SK-N-SH (cell line): ENCODE measurements around the gene ZBTB4. TPM values are rescaled to one million over a fixed set of nuclear protein-coding genes. Genes with fewer than 3 reads are reported as not detected.

ENCODE experiments used
- CTCF ChIA-PET: fragments of 300-600, 350-600 bp; formaldehyde crosslinking; extraction: SDS; loops from one replicate; lab custom pipeline; 2021; lab: Yijun Ruan, JAX
- POLR2A ChIA-PET: fragments of 350-600 bp; sonication (Branson Sonifier 250); formaldehyde crosslinking; extraction: SDS; loops from one replicate; lab custom pipeline; 2020; ENCODE audit warnings: antibody characterized with exemption, inconsistent platforms; lab: Yijun Ruan, JAX
- DNase-seq: peaks from one replicate; pipeline ENCODE4 v3.0.0; 2012
- H2AFZ ChIP-seq: fragments of 200-600 bp; sonication (generic); 2 replicates; pipeline ENCODE4 v1.8.1; 2016; ENCODE audit warnings: antibody characterized with exemption, mild to moderate bottlenecking, low read depth
- H3F3A ChIP-seq: fragments of 200-600 bp; sonication (generic); replicated peaks from 2 replicates; pipeline ENCODE3; 2016; ENCODE audit warnings: antibody characterized with exemption, mild to moderate bottlenecking; ENCODE audit not compliant: insufficient read depth
- H3K27ac ChIP-seq, 2 experiments: fragments of 200-500 bp in 1 of 2; fragments of 200-600 bp in 1 of 2; sonication (Bioruptor generic) in 1 of 2; sonication (generic), shearing (Covaris generic) in 1 of 2; 2 replicates each; pipeline versions ENCODE4 v1.5.1 to v1.6.1; 2014 to 2016; ENCODE audit warnings: low read depth in 2 of 2, inconsistent platforms in 1 of 2, low read length in 1 of 2, mild to moderate bottlenecking in 1 of 2, mixed read lengths in 1 of 2
- H3K27me3 ChIP-seq: fragments of 200-600 bp; sonication (generic), shearing (Covaris generic); 2 replicates; pipeline ENCODE4 v1.6.1; 2016; ENCODE audit warnings: mixed run types; ENCODE audit not compliant: insufficient read depth
- H3K36me3 ChIP-seq, 2 experiments: fragments of 200-500 bp in 1 of 2; fragments of 200-600 bp in 1 of 2; sonication (Bioruptor generic) in 1 of 2; sonication (generic) in 1 of 2; replicated peaks in 1 of 2; 2 replicates each; pipeline versions ENCODE3 to v1.5.1; 2014 to 2016; ENCODE audit warnings: low read length in 1 of 2, mild to moderate bottlenecking in 1 of 2; ENCODE audit not compliant: insufficient read depth in 2 of 2, control insufficient read depth in 1 of 2
- H3K4me1 ChIP-seq, 2 experiments: fragments of 200-500 bp in 1 of 2; fragments of 200-600 bp in 1 of 2; sonication (Bioruptor generic) in 1 of 2; sonication (generic), shearing (Covaris generic) in 1 of 2; 2 replicates each; pipeline versions ENCODE4 v1.5.1 to v1.6.1; 2014 to 2016; ENCODE audit warnings: low read depth in 1 of 2, low read length in 1 of 2, mixed run types in 1 of 2; ENCODE audit not compliant: insufficient read depth in 2 of 2, control insufficient read depth in 1 of 2
- H3K4me2 ChIP-seq: fragments of 200-600 bp; sonication (generic), shearing (Covaris generic); 2 replicates; pipeline ENCODE4 v1.6.1; 2017; ENCODE audit warnings: mixed run types
- H3K4me3 ChIP-seq, 2 experiments: fragments of 200-500 bp in 1 of 2; fragments of 200-600 bp in 1 of 2; sonication (Bioruptor generic) in 1 of 2; sonication (generic), shearing (Covaris generic) in 1 of 2; 2 replicates each; pipeline versions ENCODE4 v1.5.1 to v1.8.1; 2014 to 2016; ENCODE audit warnings: low read depth in 2 of 2, inconsistent platforms in 1 of 2, low read length in 1 of 2, mild to moderate bottlenecking in 1 of 2, mixed read lengths in 1 of 2, moderate library complexity in 1 of 2
- H3K79me2 ChIP-seq: fragments of 200-600 bp; sonication (generic); 2 replicates; pipeline ENCODE4 v1.8.1; 2017; ENCODE audit warnings: mild to moderate bottlenecking; ENCODE audit not compliant: insufficient read depth
- H3K9ac ChIP-seq: fragments of 200-600 bp; sonication (generic); 2 replicates; pipeline ENCODE4 v1.6.1; 2017; ENCODE audit warnings: mixed run types
- H3K9me2 ChIP-seq: fragments of 200-600 bp; sonication (generic); 2 replicates; pipeline ENCODE4 v1.6.1; 2017; ENCODE audit warnings: mixed run types
- H3K9me3 ChIP-seq: fragments of 200-600 bp; sonication (generic); 2 replicates; pipeline ENCODE4 v1.6.1; 2017; ENCODE audit warnings: mixed run types, mild to moderate bottlenecking, moderate library complexity
- H4K20me1 ChIP-seq: fragments of 200-600 bp; sonication (generic); 2 replicates; pipeline ENCODE4 v1.6.1; 2017; ENCODE audit warnings: mild to moderate bottlenecking, mixed run types; ENCODE audit not compliant: insufficient read depth
- CHD2 ChIP-seq: fragments of 150-350 bp; IDR thresholded peaks from 2 replicates; pipeline ENCODE4 v1.6.1; 2018; ENCODE audit warnings: low read length; ENCODE audit not compliant: partially characterized antibody
- ELF1 ChIP-seq: IDR thresholded peaks from 2 replicates; pipeline ENCODE4 v1.4.0; 2012
- EP300 ChIP-seq, 2 experiments: IDR thresholded peaks; 2 replicates each; pipeline versions ENCODE4 v1.4.0 to v1.6.1; 2012; ENCODE audit warnings: borderline replicate concordance in 1 of 2, low read depth in 1 of 2, low read length in 1 of 2
- FOXJ3 ChIP-seq: sonication (generic); formaldehyde crosslinking; IDR thresholded peaks from 2 replicates; pipeline ENCODE4 v1.5.1; 2020; ENCODE audit warnings: mild to moderate bottlenecking, missing genetic modification reagents
- GABPA ChIP-seq: IDR thresholded peaks from 2 replicates; pipeline ENCODE4 v1.4.0; 2012; ENCODE audit warnings: low read depth, mild to moderate bottlenecking
- GATA2 ChIP-seq: sonication (generic); formaldehyde crosslinking; IDR thresholded peaks from 2 replicates; pipeline ENCODE4 v1.5.0; 2020; ENCODE audit warnings: mild to moderate bottlenecking, missing genetic modification reagents
- JUND ChIP-seq: IDR thresholded peaks from 2 replicates; pipeline ENCODE4 v1.4.0; 2012
- MAX ChIP-seq: IDR thresholded peaks from 2 replicates; pipeline ENCODE4 v1.4.0; 2012; ENCODE audit warnings: low read depth
- MEF2A ChIP-seq: IDR thresholded peaks from 2 replicates; pipeline ENCODE4 v1.4.0; 2012; ENCODE audit warnings: low read depth, borderline replicate concordance
- MXI1 ChIP-seq: IDR thresholded peaks from 2 replicates; pipeline ENCODE4 v1.6.1; 2012; ENCODE audit warnings: mild to moderate bottlenecking, low read depth, low read length, improper control_type of control experiment
- NFIC ChIP-seq: IDR thresholded peaks from 2 replicates; pipeline ENCODE4 v1.4.0; 2012; ENCODE audit warnings: borderline replicate concordance
- NRF1 ChIP-seq: IDR thresholded peaks from 2 replicates; pipeline ENCODE4 v1.6.1; 2012; ENCODE audit warnings: low read depth, mild to moderate bottlenecking, low read length
- REST ChIP-seq: IDR thresholded peaks from 2 replicates; pipeline ENCODE4 v1.6.1; 2012; ENCODE audit warnings: mild to moderate bottlenecking, low read depth, low read length, moderate library complexity
- RFX5 ChIP-seq: IDR thresholded peaks from 2 replicates; pipeline ENCODE4 v1.6.1; 2012; ENCODE audit warnings: mild to moderate bottlenecking, improper control_type of control experiment, low read length
- RXRA ChIP-seq: IDR thresholded peaks from 2 replicates; pipeline ENCODE4 v1.4.0; 2012; ENCODE audit warnings: low read depth, mild to moderate bottlenecking, borderline replicate concordance
- SIN3A ChIP-seq: IDR thresholded peaks from 2 replicates; pipeline ENCODE4 v1.6.1; 2012; ENCODE audit warnings: low read depth, mild to moderate bottlenecking, low read length, moderate library complexity, borderline replicate concordance
- TAF1 ChIP-seq: IDR thresholded peaks from 2 replicates; pipeline ENCODE4 v1.6.1; 2012; ENCODE audit warnings: low read depth, mild to moderate bottlenecking, low read length, moderate library complexity, borderline replicate concordance
- USF1 ChIP-seq: IDR thresholded peaks from 2 replicates; pipeline ENCODE4 v1.4.0; 2012; ENCODE audit warnings: low read depth, borderline replicate concordance
- YY1 ChIP-seq: IDR thresholded peaks from 2 replicates; pipeline ENCODE4 v1.4.0; 2012; ENCODE audit warnings: low read depth, mild to moderate bottlenecking
- WGBS: methylation state at CpG from one replicate; pipeline ENCODE4 v1.1.6; 2017; ENCODE audit warnings: low lambda C conversion rate; 5-methylcytosine and 5-hydroxymethylcytosine counted together
- polyA plus RNA-seq, 3 experiments: library from polyadenylated mRNA; depleted of rRNA; stranded (reverse); fragments of >200 nt; gene quantifications; 2 replicates each; pipeline ENCODE4 v1.2.3, GENCODE V29; 2012

ZBTB4 gene
- polyA plus RNA-seq, 1 of the 3 experiments (the other 2 are of a cell fraction) = 12.8 TPM

- ChIA-PET CTCF (interaction anchor here (0.9 to 1.4 kb wide), 3 partner anchors 12 to 76 kb away, joined by 3 to 5 read pairs (median 3); partner anchors contain the start of gene SPEM1), POLR2A (interaction anchor here (0.9 kb wide), 1 partner anchor 8 kb away, joined by 4 read pairs; no protein-coding TSS in a partner anchor)
- H3K9me3 ChIP-seq = no peaks in the 10 kb centered on the region
- peaks cover 6% of the 10 kb centered on the region for H3F3A ChIP-seq
- DNase-seq = no peak
- 80% methylated on average over 10 of the region's 11 CpGs for whole genome bisulfite sequencing
- TF ChIP-seq MEF2A = no peak
- no peak for TF ChIP-seq EP300 (IDR thresholded peaks at IDR 0.05; ENCODE audit: borderline replicate concordance in 1 of 2, low read depth in 1 of 2, low read length in 1 of 2)
- no peak for TF ChIP-seq SIN3A
- TF ChIP-seq MAX = no peak
- no peak for TF ChIP-seq REST
- no peak for TF ChIP-seq NFIC
- no peak overlapping the region for H3K9ac ChIP-seq
- H3K4me2 ChIP-seq = no peak overlapping the region
- H2AFZ ChIP-seq = no peak overlapping the region
- peaks cover 0 to 9% of the 10 kb centered on the region in 2 experiments; a peak in 1 of 4 replicates for H3K4me1 ChIP-seq
- H3K27me3 ChIP-seq = no peaks in the 10 kb centered on the region
- H3K79me2 ChIP-seq = peaks cover 7% of the 10 kb centered on the region; the same call in 1 of the 2 replicates
- no peak overlapping the region for H3K27ac ChIP-seq
- H4K20me1 ChIP-seq = no peaks in the 10 kb centered on the region
- no peaks in the 10 kb centered on the region for H3K9me2 ChIP-seq
- H3K4me3 ChIP-seq = no peak overlapping the region
- H3K36me3 ChIP-seq = no peaks in the 10 kb centered on the region
Observed at GRCh38 chr17:7432296-7432695, 47.1 kb downstream of the ZBTB4 start.

- TF ChIP-seq YY1 (no peak), GABPA (no peak), RXRA (no peak), RFX5 (no peak), USF1 (no peak), FOXJ3 (CRISPR knock-in tag) (no peak), NRF1 (no peak), CHD2 (no peak), GATA2 (CRISPR knock-in tag) (no peak), MXI1 (no peak), TAF1 (no peak), JUND (no peak), NFIC (no peak), ELF1 (no peak)
- no peak overlapping the region for H3K4me2 ChIP-seq
- H3K4me3 ChIP-seq = no peak overlapping the region
- no peak overlapping the region for H3K27ac ChIP-seq
- 60% methylated on average over 1 of the region's 1 CpG for WGBS
- CTCF ChIA-PET = interaction anchor here (1.1 kb wide), 1 partner anchor 75 kb away, joined by 3 read pairs; no protein-coding TSS in a partner anchor
- no peak overlapping the region for H2AFZ ChIP-seq
- H3F3A ChIP-seq = peaks cover 6% of the 10 kb centered on the region
- peaks cover 0 to 4% of the 10 kb centered on the region in 2 experiments; a peak in 1 of 4 replicates for H3K4me1 ChIP-seq
- H3K27me3 ChIP-seq = no peaks in the 10 kb centered on the region
- no peak for DNase-seq
- no peaks in the 10 kb centered on the region for H3K36me3 ChIP-seq
- no peaks in the 10 kb centered on the region for H3K9me2 ChIP-seq
- POLR2A ChIA-PET = no interaction called here
- no peak overlapping the region for H3K9ac ChIP-seq
- no peaks in the 10 kb centered on the region for H4K20me1 ChIP-seq
- H3K9me3 ChIP-seq = no peaks in the 10 kb centered on the region
- peaks cover 3% of the 10 kb centered on the region; the same call in 1 of the 2 replicates for H3K79me2 ChIP-seq
Observed at GRCh38 chr17:7431231-7431630, 48.2 kb downstream of the ZBTB4 start.
